NOMO-1 treated with DMSO at 0.1 percent for 48 hours (cell line): Measurements from ENCODE around the gene LKAAEAR1.
A peak's percentile ranks its signal among the peaks of the same experiment; 100 is the strongest.

Source experiments
- DNase-seq: peaks from one replicate; lab custom pipeline; 2025; ENCODE audit not compliant: unreplicated experiment; lab: John Stamatoyannopoulos, UW

LKAAEAR1 gene

GRCh38 chr20:64068386-64069208 is 15.6 kb downstream of the LKAAEAR1 start:
- no peak for DNase-seq

- no peak for DNase-seq
Observed at GRCh38 chr20:64067733-64068307, 16.4 kb downstream of the LKAAEAR1 start.

- no peak for DNase-seq
Observed at GRCh38 chr20:64067005-64067632, 17.1 kb downstream of the LKAAEAR1 start.

GRCh38 chr20:64065974-64066343 is 18.2 kb downstream of the LKAAEAR1 start:
- peak; percentile 72 for DNase-seq

GRCh38 chr20:64065062-64065973 is 18.9 kb downstream of the LKAAEAR1 start:
- no peak for DNase-seq

- DNase-seq, result no peak
Observed at GRCh38 chr20:64064145-64064698, 20.0 kb downstream of the LKAAEAR1 start.

- no peak for DNase-seq
Observed at GRCh38 chr20:64063389-64064144, 20.6 kb downstream of the LKAAEAR1 start.

- peak; percentile 95 for DNase-seq
Observed at GRCh38 chr20:64062596-64063388, 21.4 kb downstream of the LKAAEAR1 start, which contains the start of gene TCEA2. TCEA2 (plus strand) TSS chr20:64063198; CDS start chr20:64063313, 115 bp downstream.

GRCh38 chr20:64062276-64062595 is 22.0 kb downstream of the LKAAEAR1 start:
- DNase-seq, result no peak

- DNase-seq, result no peak
Observed at GRCh38 chr20:64058536-64058935, 25.7 kb downstream of the LKAAEAR1 start.

- peak; percentile 27 for DNase-seq
Observed at GRCh38 chr20:64057628-64058498, 26.3 kb downstream of the LKAAEAR1 start.

- DNase-seq, result no peak
Observed at GRCh38 chr20:64056889-64057627, 27.1 kb downstream of the LKAAEAR1 start.

- DNase-seq, result no peak
Observed at GRCh38 chr20:64056639-64056888, 27.6 kb downstream of the LKAAEAR1 start.

GRCh38 chr20:64055893-64056638 is 28.1 kb downstream of the LKAAEAR1 start:
- DNase-seq, result no peak

GRCh38 chr20:64055396-64055892 is 28.8 kb downstream of the LKAAEAR1 start:
- DNase-seq, result no peak

- peak; percentile 17 for DNase-seq
Observed at GRCh38 chr20:64053841-64054661, 30.1 kb downstream of the LKAAEAR1 start.
